GM10266 (cell line): ENCODE measurements around the gene PRELID3B.

ENCODE experiments used
- DNase-seq: peaks from one replicate; pipeline ENCODE4 v3.0.0; 2012; ENCODE audit errors: extremely low spot score
- CTCF ChIP-seq: IDR thresholded peaks from 2 replicates; pipeline ENCODE4 v1.5.1; 2012; ENCODE audit warnings: mild to moderate bottlenecking, low read depth; ENCODE audit not compliant: control insufficient read depth, insufficient read depth; ENCODE audit errors: missing control alignments

The PRELID3B gene

GRCh38 chr20:59019217-59019616 is 23.4 kb downstream of the PRELID3B start, which contains the start of gene TUBB1:
Gene TUBB1 (plus strand): TSS chr20:59019429. CDS start chr20:59019523, 94 bp downstream.
- TF ChIP-seq CTCF, result no peak

DNA sequence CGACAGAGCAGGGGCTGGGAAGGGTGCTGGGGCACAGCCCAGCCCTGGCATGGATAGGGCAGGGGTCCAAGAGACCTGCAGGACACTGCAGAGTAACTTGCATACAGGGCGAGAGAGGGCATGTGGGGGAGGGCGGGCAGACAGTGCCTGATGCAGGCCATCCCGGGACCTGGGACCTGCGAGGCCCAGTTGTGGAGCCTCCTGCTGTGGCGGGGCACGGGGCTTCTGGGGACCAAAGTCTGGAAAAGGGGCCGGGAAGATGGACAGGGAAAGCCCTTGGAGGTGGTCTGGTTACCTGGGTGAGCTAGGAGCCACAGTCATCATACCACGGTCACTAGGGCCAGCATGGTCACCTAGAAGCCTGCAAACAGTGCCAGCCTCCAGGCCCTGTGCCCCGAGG is 23.8 kb downstream of the PRELID3B start:
- TF ChIP-seq CTCF, result no peak

More at GRCh38 chr20:59019217-59019616, 23.4 kb downstream of the PRELID3B start, which contains the start of gene TUBB1:
- DNase-seq, result no peak

GRCh38 chr20:59017493-59018231 is 24.9 kb downstream of the PRELID3B start:
- DNase-seq, result no peak
- no peak for TF ChIP-seq CTCF

More for the DNA sequence above, 23.8 kb downstream of the PRELID3B start:
- DNase-seq, result no peak

GRCh38 chr20:59016795-59017492 is 25.6 kb downstream of the PRELID3B start:
- DNase-seq, result no peak
- TF ChIP-seq CTCF, result no peak

DNA sequence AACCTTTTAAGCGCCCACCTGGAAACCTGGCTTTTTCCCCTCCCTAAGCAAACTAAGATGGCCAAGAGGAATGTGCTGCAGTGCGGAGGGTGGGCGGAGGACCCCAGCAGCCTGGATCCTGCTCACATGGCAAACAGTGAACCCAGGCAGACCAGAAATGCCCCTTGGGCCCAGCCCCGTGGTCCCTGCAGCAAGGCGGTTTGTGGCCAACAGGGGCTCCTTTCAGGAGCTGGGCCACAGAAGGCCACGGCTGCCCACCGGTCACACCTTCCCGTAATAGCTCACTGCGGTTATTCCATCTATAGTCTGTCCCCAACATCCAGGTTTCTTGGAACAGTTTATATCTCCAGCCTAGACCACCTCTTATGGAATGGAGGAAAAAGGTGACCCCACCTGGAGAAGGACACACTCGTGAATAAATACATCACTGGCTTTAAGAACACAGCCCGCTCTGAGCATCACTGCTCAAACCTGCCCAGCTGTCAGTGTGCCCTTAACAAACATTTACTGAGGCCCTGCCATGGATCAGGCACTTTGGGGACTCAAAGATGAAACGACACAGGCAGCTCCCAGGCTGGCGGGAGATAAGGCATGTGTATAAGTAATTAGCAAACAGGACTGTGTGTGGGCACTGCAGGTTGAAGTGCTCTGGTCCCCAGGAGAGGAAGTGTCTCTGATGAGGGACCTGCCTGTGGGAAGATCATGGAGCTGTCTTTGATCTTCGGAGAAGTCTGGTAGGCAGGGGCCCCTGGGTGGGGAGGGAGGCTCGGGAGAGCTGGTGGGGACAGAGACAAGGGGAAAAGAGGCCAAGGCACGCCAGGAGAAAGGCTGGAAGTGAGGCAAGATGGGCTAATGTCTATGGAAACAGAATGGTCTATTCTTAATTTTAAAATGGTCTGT is 26.5 kb downstream of the PRELID3B start:
- no peak for DNase-seq

DNA sequence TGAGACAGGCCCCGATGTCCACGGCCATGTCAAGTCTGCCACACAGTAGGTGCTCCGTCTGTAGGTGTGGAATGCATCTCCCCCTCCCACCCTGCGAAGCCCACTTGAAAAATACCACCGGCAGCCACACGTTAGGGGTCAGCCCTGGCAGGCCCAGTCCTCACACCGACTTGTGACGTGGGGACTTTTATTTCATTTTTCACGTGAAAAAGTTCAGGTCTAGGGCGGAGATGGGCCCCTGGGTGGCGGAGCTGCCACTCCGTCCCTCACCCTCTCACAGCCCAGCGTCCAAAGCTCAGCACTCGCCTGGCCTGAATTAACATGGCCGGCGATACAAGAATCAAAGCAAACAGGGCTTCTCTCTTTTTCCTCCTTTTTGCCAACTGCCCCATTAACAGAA is 27.2 kb downstream of the PRELID3B start:
- no peak for DNase-seq
- no peak for TF ChIP-seq CTCF

More for the DNA sequence above, 26.5 kb downstream of the PRELID3B start:
- TF ChIP-seq CTCF, result no peak
